GM12891 (cell line): ENCODE results near the gene GATA5.

ENCODE experiments used
- POLR2A ChIP-seq: IDR thresholded peaks from 2 replicates; pipeline ENCODE4 v1.6.1; 2011; ENCODE audit warnings: low read depth, low read length, control low read depth
- POLR2AphosphoS5 ChIP-seq: IDR thresholded peaks from 2 replicates; pipeline ENCODE4 v1.6.1; 2011; ENCODE audit warnings: low read depth, low read length, control low read depth
- TAF1 ChIP-seq: IDR thresholded peaks from 2 replicates; pipeline ENCODE4 v1.6.1; 2011; ENCODE audit warnings: low read depth, low read length, control low read depth

- TF ChIP-seq POLR2A = no peak
- TF ChIP-seq POLR2AphosphoS5 = no peak
- no peak for TF ChIP-seq TAF1
Observed at GRCh38 chr20:62513991-62514390, 38.2 kb upstream of the GATA5 start.
